ENCODE data around the gene NR2F6.

- TF ChIP-seq POLR2A (IDR thresholded peaks at IDR 0.05; ENCODE audit: low read length) = no peak
- no peak for TF ChIP-seq GATA1 (IDR thresholded peaks at IDR 0.05; ENCODE audit: low read depth, low read length)
These were observed 20.7 kb downstream of the NR2F6 start for GRCh38 chr19:17225053-17225452.
